SK-N-SH (cell line): ENCODE data around the gene PSMA6. TPM values are rescaled to one million over a fixed set of nuclear protein-coding genes. Genes with fewer than 3 reads are reported as not detected.

Source experiments
- CTCF ChIA-PET: fragments of 300-600, 350-600 bp; formaldehyde crosslinking; extraction: SDS; loops from one replicate; lab custom pipeline; 2021; lab: Yijun Ruan, JAX
- POLR2A ChIA-PET: fragments of 350-600 bp; sonication (Branson Sonifier 250); formaldehyde crosslinking; extraction: SDS; loops from one replicate; lab custom pipeline; 2020; ENCODE audit warnings: antibody characterized with exemption, inconsistent platforms; lab: Yijun Ruan, JAX
- DNase-seq: peaks from one replicate; pipeline ENCODE4 v3.0.0; 2012
- H2AFZ ChIP-seq: fragments of 200-600 bp; sonication (generic); 2 replicates; pipeline ENCODE4 v1.8.1; 2016; ENCODE audit warnings: antibody characterized with exemption, mild to moderate bottlenecking, low read depth
- H3F3A ChIP-seq: fragments of 200-600 bp; sonication (generic); replicated peaks from 2 replicates; pipeline ENCODE3; 2016; ENCODE audit warnings: antibody characterized with exemption, mild to moderate bottlenecking; ENCODE audit not compliant: insufficient read depth
- H3K27ac ChIP-seq, 2 experiments: fragments of 200-500 bp in 1 of 2; fragments of 200-600 bp in 1 of 2; sonication (Bioruptor generic) in 1 of 2; sonication (generic), shearing (Covaris generic) in 1 of 2; 2 replicates each; pipeline versions ENCODE4 v1.5.1 to v1.6.1; 2014 to 2016; ENCODE audit warnings: low read depth in 2 of 2, inconsistent platforms in 1 of 2, low read length in 1 of 2, mild to moderate bottlenecking in 1 of 2, mixed read lengths in 1 of 2
- H3K27me3 ChIP-seq: fragments of 200-600 bp; sonication (generic), shearing (Covaris generic); 2 replicates; pipeline ENCODE4 v1.6.1; 2016; ENCODE audit warnings: mixed run types; ENCODE audit not compliant: insufficient read depth
- H3K36me3 ChIP-seq, 2 experiments: fragments of 200-500 bp in 1 of 2; fragments of 200-600 bp in 1 of 2; sonication (Bioruptor generic) in 1 of 2; sonication (generic) in 1 of 2; replicated peaks in 1 of 2; 2 replicates each; pipeline versions ENCODE3 to v1.5.1; 2014 to 2016; ENCODE audit warnings: low read length in 1 of 2, mild to moderate bottlenecking in 1 of 2; ENCODE audit not compliant: insufficient read depth in 2 of 2, control insufficient read depth in 1 of 2
- H3K4me1 ChIP-seq, 2 experiments: fragments of 200-500 bp in 1 of 2; fragments of 200-600 bp in 1 of 2; sonication (Bioruptor generic) in 1 of 2; sonication (generic), shearing (Covaris generic) in 1 of 2; 2 replicates each; pipeline versions ENCODE4 v1.5.1 to v1.6.1; 2014 to 2016; ENCODE audit warnings: low read depth in 1 of 2, low read length in 1 of 2, mixed run types in 1 of 2; ENCODE audit not compliant: insufficient read depth in 2 of 2, control insufficient read depth in 1 of 2
- H3K4me2 ChIP-seq: fragments of 200-600 bp; sonication (generic), shearing (Covaris generic); 2 replicates; pipeline ENCODE4 v1.6.1; 2017; ENCODE audit warnings: mixed run types
- H3K4me3 ChIP-seq, 2 experiments: fragments of 200-500 bp in 1 of 2; fragments of 200-600 bp in 1 of 2; sonication (Bioruptor generic) in 1 of 2; sonication (generic), shearing (Covaris generic) in 1 of 2; 2 replicates each; pipeline versions ENCODE4 v1.5.1 to v1.8.1; 2014 to 2016; ENCODE audit warnings: low read depth in 2 of 2, inconsistent platforms in 1 of 2, low read length in 1 of 2, mild to moderate bottlenecking in 1 of 2, mixed read lengths in 1 of 2, moderate library complexity in 1 of 2
- H3K79me2 ChIP-seq: fragments of 200-600 bp; sonication (generic); 2 replicates; pipeline ENCODE4 v1.8.1; 2017; ENCODE audit warnings: mild to moderate bottlenecking; ENCODE audit not compliant: insufficient read depth
- H3K9ac ChIP-seq: fragments of 200-600 bp; sonication (generic); 2 replicates; pipeline ENCODE4 v1.6.1; 2017; ENCODE audit warnings: mixed run types
- H3K9me2 ChIP-seq: fragments of 200-600 bp; sonication (generic); 2 replicates; pipeline ENCODE4 v1.6.1; 2017; ENCODE audit warnings: mixed run types
- H3K9me3 ChIP-seq: fragments of 200-600 bp; sonication (generic); 2 replicates; pipeline ENCODE4 v1.6.1; 2017; ENCODE audit warnings: mixed run types, mild to moderate bottlenecking, moderate library complexity
- H4K20me1 ChIP-seq: fragments of 200-600 bp; sonication (generic); 2 replicates; pipeline ENCODE4 v1.6.1; 2017; ENCODE audit warnings: mild to moderate bottlenecking, mixed run types; ENCODE audit not compliant: insufficient read depth
- CTCF ChIP-seq: fragments of 200-600 bp; sonication (generic); IDR thresholded peaks from 2 replicates; pipeline ENCODE4 v1.6.1; 2017; ENCODE audit warnings: antibody characterized with exemption, mild to moderate bottlenecking, moderate library complexity
- FOXJ3 ChIP-seq: sonication (generic); formaldehyde crosslinking; IDR thresholded peaks from 2 replicates; pipeline ENCODE4 v1.5.1; 2020; ENCODE audit warnings: mild to moderate bottlenecking, missing genetic modification reagents
- FOXM1 ChIP-seq: IDR thresholded peaks from 2 replicates; pipeline ENCODE4 v1.4.0; 2012; ENCODE audit warnings: low read depth, mild to moderate bottlenecking
- GABPA ChIP-seq: IDR thresholded peaks from 2 replicates; pipeline ENCODE4 v1.4.0; 2012; ENCODE audit warnings: low read depth, mild to moderate bottlenecking
- GATA2 ChIP-seq: sonication (generic); formaldehyde crosslinking; IDR thresholded peaks from 2 replicates; pipeline ENCODE4 v1.5.0; 2020; ENCODE audit warnings: mild to moderate bottlenecking, missing genetic modification reagents
- JUND ChIP-seq: IDR thresholded peaks from 2 replicates; pipeline ENCODE4 v1.4.0; 2012
- MAX ChIP-seq: IDR thresholded peaks from 2 replicates; pipeline ENCODE4 v1.4.0; 2012; ENCODE audit warnings: low read depth
- MEF2A ChIP-seq: IDR thresholded peaks from 2 replicates; pipeline ENCODE4 v1.4.0; 2012; ENCODE audit warnings: low read depth, borderline replicate concordance
- NRF1 ChIP-seq: IDR thresholded peaks from 2 replicates; pipeline ENCODE4 v1.6.1; 2012; ENCODE audit warnings: low read depth, mild to moderate bottlenecking, low read length
- POLR2AphosphoS5 ChIP-seq: IDR thresholded peaks from 2 replicates; pipeline ENCODE4 v1.6.1; 2012; ENCODE audit warnings: low read depth, low read length
- RAD21 ChIP-seq: IDR thresholded peaks from 2 replicates; pipeline ENCODE4 v1.6.1; 2012; ENCODE audit warnings: mild to moderate bottlenecking, low read length
- RCOR1 ChIP-seq: fragments of 150-350 bp; IDR thresholded peaks from 2 replicates; pipeline ENCODE4 v1.6.1; 2017; ENCODE audit warnings: antibody characterized with exemption, low read length
- REST ChIP-seq: IDR thresholded peaks from 2 replicates; pipeline ENCODE4 v1.6.1; 2012; ENCODE audit warnings: mild to moderate bottlenecking, low read depth, low read length, moderate library complexity
- RFX5 ChIP-seq: IDR thresholded peaks from 2 replicates; pipeline ENCODE4 v1.6.1; 2012; ENCODE audit warnings: mild to moderate bottlenecking, improper control_type of control experiment, low read length
- SMC3 ChIP-seq: IDR thresholded peaks from 2 replicates; pipeline ENCODE4 v1.6.1; 2012; ENCODE audit warnings: low read depth, low read length, improper control_type of control experiment
- TAF1 ChIP-seq: IDR thresholded peaks from 2 replicates; pipeline ENCODE4 v1.6.1; 2012; ENCODE audit warnings: low read depth, mild to moderate bottlenecking, low read length, moderate library complexity, borderline replicate concordance
- TEAD4 ChIP-seq: IDR thresholded peaks from 2 replicates; pipeline ENCODE4 v1.4.0; 2012; ENCODE audit warnings: mild to moderate bottlenecking, borderline replicate concordance; ENCODE audit not compliant: insufficient read depth
- WGBS: methylation state at CpG from one replicate; pipeline ENCODE4 v1.1.6; 2017; ENCODE audit warnings: low lambda C conversion rate; 5-methylcytosine and 5-hydroxymethylcytosine counted together
- polyA plus RNA-seq, 3 experiments: library from polyadenylated mRNA; depleted of rRNA; stranded (reverse); fragments of >200 nt; gene quantifications; 2 replicates each; pipeline ENCODE4 v1.2.3, GENCODE V29; 2012
- TF ChIP-seq, protein P1 (sequence below): fragments of 150-350 bp; IDR thresholded peaks from 2 replicates; pipeline ENCODE4 v1.6.1; 2016; ENCODE audit warnings: mild to moderate bottlenecking, low read depth, low read length
- TF ChIP-seq, protein P2 (sequence below): IDR thresholded peaks from 2 replicates; pipeline ENCODE4; 2012

Gene PSMA6
- polyA plus RNA-seq, 1 of the 3 experiments (the other 2 are of a cell fraction): 174 TPM

DNA sequence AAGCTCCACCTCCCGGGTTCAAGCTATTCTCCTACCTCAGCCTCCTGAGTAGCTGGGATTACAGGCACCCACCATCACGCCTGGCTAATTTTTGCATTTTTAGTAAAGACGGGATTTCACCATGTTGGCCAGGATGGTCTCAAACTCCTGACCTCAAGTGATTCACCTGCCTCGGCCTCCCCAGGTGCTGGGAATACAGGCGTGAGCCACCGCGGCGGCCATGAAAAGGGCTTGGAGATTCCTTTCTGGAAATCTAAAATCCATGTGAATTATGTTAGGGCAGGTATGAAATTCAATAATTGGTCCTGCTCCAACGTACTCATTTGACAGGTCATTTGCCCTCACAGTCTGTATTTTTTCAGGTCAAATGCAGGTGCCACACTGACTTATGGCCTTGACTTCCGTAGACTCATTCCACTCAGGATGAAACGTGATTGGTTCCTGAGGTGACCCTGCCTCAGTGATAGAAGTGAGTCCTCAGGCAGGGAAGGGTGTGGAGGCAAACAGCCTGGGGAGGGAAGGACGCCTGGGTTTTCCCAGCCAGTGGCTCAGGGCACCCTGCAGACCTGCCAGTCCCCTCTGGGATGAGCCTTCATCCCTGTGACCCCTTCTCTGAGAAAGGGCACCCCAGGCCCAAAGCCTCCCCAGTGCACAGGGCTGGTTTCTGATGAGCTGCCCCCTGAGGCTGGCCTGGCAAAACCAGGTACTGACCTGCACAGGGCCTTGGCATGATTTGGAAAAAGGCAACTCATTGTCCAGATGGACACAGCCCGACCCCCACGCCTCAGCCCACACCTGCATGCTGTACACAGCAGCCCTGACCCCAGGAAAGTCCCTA is 48.7 kb downstream of the PSMA6 start:
- 91% methylated on average over 13 of the region's 14 CpGs for WGBS
- H4K20me1 ChIP-seq: no peaks in the 10 kb centered on the region
- H3K27ac ChIP-seq: no peak overlapping the region; a peak in 1 of 4 replicates
- H3K9ac ChIP-seq: no peak overlapping the region
- DNase-seq: peak; percentile 15
- no peak overlapping the region for H3K4me3 ChIP-seq
- peak overlapping the region; percentile 10; the same call in 1 of the 2 replicates for H3K4me2 ChIP-seq
- TF ChIP-seq RCOR1 (no peak), MEF2A (no peak), POLR2AphosphoS5 (no peak), CTCF (no peak), FOXM1 (no peak), JUND (no peak), TEAD4 (no peak), TAF1 (no peak), RAD21 (no peak), REST (no peak), SMC3 (no peak), GATA2 (no peak), GABPA (no peak), NRF1 (no peak), RFX5 (no peak), MAX (no peak), FOXJ3 (CRISPR knock-in tag) (no peak)
- TF ChIP-seq, protein P1, sequence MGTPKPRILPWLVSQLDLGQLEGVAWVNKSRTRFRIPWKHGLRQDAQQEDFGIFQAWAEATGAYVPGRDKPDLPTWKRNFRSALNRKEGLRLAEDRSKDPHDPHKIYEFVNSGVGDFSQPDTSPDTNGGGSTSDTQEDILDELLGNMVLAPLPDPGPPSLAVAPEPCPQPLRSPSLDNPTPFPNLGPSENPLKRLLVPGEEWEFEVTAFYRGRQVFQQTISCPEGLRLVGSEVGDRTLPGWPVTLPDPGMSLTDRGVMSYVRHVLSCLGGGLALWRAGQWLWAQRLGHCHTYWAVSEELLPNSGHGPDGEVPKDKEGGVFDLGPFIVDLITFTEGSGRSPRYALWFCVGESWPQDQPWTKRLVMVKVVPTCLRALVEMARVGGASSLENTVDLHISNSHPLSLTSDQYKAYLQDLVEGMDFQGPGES: no peak
- TF ChIP-seq, protein P2, sequence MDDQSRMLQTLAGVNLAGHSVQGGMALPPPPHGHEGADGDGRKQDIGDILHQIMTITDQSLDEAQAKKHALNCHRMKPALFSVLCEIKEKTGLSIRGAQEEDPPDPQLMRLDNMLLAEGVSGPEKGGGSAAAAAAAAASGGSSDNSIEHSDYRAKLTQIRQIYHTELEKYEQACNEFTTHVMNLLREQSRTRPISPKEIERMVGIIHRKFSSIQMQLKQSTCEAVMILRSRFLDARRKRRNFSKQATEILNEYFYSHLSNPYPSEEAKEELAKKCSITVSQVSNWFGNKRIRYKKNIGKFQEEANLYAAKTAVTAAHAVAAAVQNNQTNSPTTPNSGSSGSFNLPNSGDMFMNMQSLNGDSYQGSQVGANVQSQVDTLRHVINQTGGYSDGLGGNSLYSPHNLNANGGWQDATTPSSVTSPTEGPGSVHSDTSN: no peak
- TF ChIP-seq, all 33 proteins: peak for 0
- Histone ChIP-seq H3K4me1 (peaks cover 14 to 25% of the 10 kb centered on the region in 2 experiments; a peak in 2 of 4 replicates), H3K79me2 (no peaks in the 10 kb centered on the region), H2AFZ (peak overlapping the region; percentile 78), H3K36me3 (no peaks in the 10 kb centered on the region), H3K9me3 (no peaks in the 10 kb centered on the region), H3K27me3 (no peaks in the 10 kb centered on the region), H3F3A (no peaks in the 10 kb centered on the region), H3K9me2 (no peaks in the 10 kb centered on the region)
- ChIA-PET CTCF (no interaction called here), POLR2A (interaction anchor here (1.4 kb wide), 1 partner anchor 45 kb away, joined by 6 read pairs; no protein-coding TSS in a partner anchor)
